ENCODE measurements around the gene GP9. TPM values are rescaled to one million over a fixed set of nuclear protein-coding genes. Genes with fewer than 3 reads are reported as not detected.

GP9 gene
- total and polyA plus RNA-seq, 9 of the 15 experiments (the other 6 are each of a cell fraction or from before 2014, with no cell fraction given): not detected

DNA sequence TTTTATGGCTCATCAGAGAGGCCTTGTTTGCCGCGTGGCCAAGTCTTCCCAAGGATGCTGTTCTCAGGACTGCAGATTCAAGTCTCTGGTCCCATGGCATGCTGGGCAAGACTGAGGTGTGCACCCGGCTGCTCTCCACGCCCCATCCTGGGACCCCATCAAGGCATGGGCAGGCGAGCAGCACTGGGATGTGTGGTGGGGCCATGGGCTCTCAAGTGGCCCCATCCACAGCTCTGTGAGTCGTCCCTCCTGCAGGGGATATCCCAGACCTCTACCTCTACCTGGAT, 13.1 kb upstream of the GP9 start:
- no peaks in the 10 kb centered on the region for H4K20me1 ChIP-seq (replicated peaks; ENCODE audit: control insufficient read depth, insufficient read depth, low read length)
- no peaks in the 10 kb centered on the region for H3K27me3 ChIP-seq (ENCODE audit: control insufficient read depth in 2 of 2, insufficient read depth in 2 of 2, low read length in 2 of 2)
- TF ChIP-seq TEAD2 (tag; IDR thresholded peaks at IDR 0.05) (no peak), HOXB6 (CRISPR knock-in tag; IDR thresholded peaks at IDR 0.05; ENCODE audit: borderline replicate concordance) (no peak), SMARCB1 (IDR thresholded peaks at IDR 0.05; ENCODE audit: insufficient read length, low read depth) (no peak), ZNF165 (CRISPR knock-in tag; IDR thresholded peaks at IDR 0.05; ENCODE audit: borderline replicate concordance) (no peak)
- no peak for FAIRE-seq
- ChIA-PET CTCF (ENCODE audit: low intra/inter-chr PET ratio) (no interaction called here), POLR2A (interaction anchor here (0.9 kb wide), 1 partner anchor 34 kb away, joined by 3 read pairs; no protein-coding TSS in a partner anchor)
- no peaks in the 10 kb centered on the region for H3K9me1 ChIP-seq (ENCODE audit: control insufficient read depth, insufficient read depth, low read length)
- WGBS (ENCODE audit: insufficient coverage, low coverage, missing lambda C conversion rate): 46% methylated on average over 4 of the region's 6 CpGs
- BruUV-seq (replicated peaks): no TSS peak
- H3K79me2 ChIP-seq (ENCODE audit: control insufficient read depth, insufficient read depth, low read length): no peaks in the 10 kb centered on the region
- H3K36me3 ChIP-seq (ENCODE audit: control insufficient read depth, insufficient read depth, low read length): no peaks in the 10 kb centered on the region
- no peak for ATAC-seq
- no peak for DNase-seq (ENCODE audit: extremely low read depth in 1 of 4, low spot score in 3 of 4)
- no peak overlapping the region for H3K4me3 ChIP-seq
- H3K27ac ChIP-seq (ENCODE audit: extremely low read depth, low read depth, low read length): no peak overlapping the region
- H2AFZ ChIP-seq (ENCODE audit: low read depth, low read length): no peak overlapping the region
- no peak overlapping the region for H3K4me2 ChIP-seq (ENCODE audit: insufficient read depth, low read length)
- intact Hi-C loops (cut with micrococcal nuclease) (no loop called here), in situ Hi-C loops (cut with MboI) (no loop called here)
- peaks cover 0 to 4% of the 10 kb centered on the region in 2 experiments; a peak in 2 of 5 replicates for H3K4me1 ChIP-seq (replicated peaks in 1 of 2; ENCODE audit: control insufficient read depth in 2 of 2, insufficient read depth in 2 of 2, low read length in 2 of 2)
- H3K9me3 ChIP-seq (replicated peaks; ENCODE audit: control insufficient read depth, insufficient read depth, low read depth, low read length): no peaks in the 10 kb centered on the region; the same call in 1 of the 2 replicates
- H3K9ac ChIP-seq (ENCODE audit: insufficient read depth in 1 of 2, low read depth in 2 of 2, low read length in 2 of 2): no peak overlapping the region

DNA sequence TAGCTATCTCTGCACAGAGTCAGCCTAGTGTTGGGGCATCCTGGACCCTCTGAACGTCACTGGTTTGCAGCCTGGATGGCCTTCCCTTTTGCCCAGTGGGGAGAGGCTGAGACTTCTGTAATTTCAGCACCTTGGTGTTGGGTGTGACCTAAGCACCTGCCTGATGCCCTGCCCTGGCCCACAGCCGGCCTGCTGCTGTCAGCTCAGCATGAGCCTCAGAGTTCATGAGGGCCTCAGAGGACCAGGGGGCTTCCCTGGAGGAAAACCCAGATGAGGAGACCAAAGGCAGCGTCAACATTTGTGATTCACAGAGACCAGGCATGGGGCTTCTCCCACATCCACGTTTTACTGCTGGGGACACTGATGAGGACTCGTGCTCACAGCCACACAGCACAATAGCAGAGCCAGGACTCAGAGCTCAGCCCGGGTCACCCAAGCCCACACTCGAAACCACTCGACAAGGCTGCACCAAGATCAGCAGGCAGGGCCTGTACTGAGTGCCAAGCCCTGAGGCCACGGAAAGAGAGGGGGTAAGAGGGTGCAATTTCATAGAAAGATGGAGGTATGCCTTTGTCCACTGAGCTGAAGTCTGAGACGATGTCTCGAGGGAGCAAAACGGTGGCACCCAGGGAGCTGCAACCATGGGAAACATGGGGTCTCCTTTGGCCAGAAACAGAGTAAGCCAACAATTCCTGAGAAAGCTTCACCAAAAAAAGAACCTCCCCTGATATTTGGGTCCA, 9.9 kb upstream of the GP9 start:
- ATAC-seq: no peak
- no peak for TF ChIP-seq ADNP (tag; IDR thresholded peaks at IDR 0.05)
- TF ChIP-seq FIP1L1 (IDR thresholded peaks at IDR 0.05; ENCODE audit: low read depth, low read length, poor library complexity, severe bottlenecking): no peak
- no peak for TF ChIP-seq CBFA2T3 (IDR thresholded peaks at IDR 0.05)
- TF ChIP-seq, protein P1, sequence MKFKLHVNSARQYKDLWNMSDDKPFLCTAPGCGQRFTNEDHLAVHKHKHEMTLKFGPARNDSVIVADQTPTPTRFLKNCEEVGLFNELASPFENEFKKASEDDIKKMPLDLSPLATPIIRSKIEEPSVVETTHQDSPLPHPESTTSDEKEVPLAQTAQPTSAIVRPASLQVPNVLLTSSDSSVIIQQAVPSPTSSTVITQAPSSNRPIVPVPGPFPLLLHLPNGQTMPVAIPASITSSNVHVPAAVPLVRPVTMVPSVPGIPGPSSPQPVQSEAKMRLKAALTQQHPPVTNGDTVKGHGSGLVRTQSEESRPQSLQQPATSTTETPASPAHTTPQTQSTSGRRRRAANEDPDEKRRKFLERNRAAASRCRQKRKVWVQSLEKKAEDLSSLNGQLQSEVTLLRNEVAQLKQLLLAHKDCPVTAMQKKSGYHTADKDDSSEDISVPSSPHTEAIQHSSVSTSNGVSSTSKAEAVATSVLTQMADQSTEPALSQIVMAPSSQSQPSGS (CRISPR knock-in tag; IDR thresholded peaks at IDR 0.05): no peak
- TF ChIP-seq ILK (tag; IDR thresholded peaks at IDR 0.05; ENCODE audit: borderline replicate concordance, low read depth): no peak
- TF ChIP-seq, protein P2, sequence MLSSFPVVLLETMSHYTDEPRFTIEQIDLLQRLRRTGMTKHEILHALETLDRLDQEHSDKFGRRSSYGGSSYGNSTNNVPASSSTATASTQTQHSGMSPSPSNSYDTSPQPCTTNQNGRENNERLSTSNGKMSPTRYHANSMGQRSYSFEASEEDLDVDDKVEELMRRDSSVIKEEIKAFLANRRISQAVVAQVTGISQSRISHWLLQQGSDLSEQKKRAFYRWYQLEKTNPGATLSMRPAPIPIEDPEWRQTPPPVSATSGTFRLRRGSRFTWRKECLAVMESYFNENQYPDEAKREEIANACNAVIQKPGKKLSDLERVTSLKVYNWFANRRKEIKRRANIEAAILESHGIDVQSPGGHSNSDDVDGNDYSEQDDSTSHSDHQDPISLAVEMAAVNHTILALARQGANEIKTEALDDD (IDR thresholded peaks at IDR 0.05): no peak
- FAIRE-seq: no peak
- Histone ChIP-seq H3K79me2 (ENCODE audit: control insufficient read depth, insufficient read depth, low read length) (no peaks in the 10 kb centered on the region), H3K9me1 (ENCODE audit: control insufficient read depth, insufficient read depth, low read length) (no peaks in the 10 kb centered on the region), H2AFZ (ENCODE audit: low read depth, low read length) (no peak overlapping the region), H3K36me3 (ENCODE audit: control insufficient read depth, insufficient read depth, low read length) (no peaks in the 10 kb centered on the region), H3K27me3 (ENCODE audit: control insufficient read depth in 2 of 2, insufficient read depth in 2 of 2, low read length in 2 of 2) (no peaks in the 10 kb centered on the region), H4K20me1 (replicated peaks; ENCODE audit: control insufficient read depth, insufficient read depth, low read length) (no peaks in the 10 kb centered on the region), H3K4me3 (no peak overlapping the region), H3K4me2 (ENCODE audit: insufficient read depth, low read length) (no peak overlapping the region), H3K9ac (ENCODE audit: insufficient read depth in 1 of 2, low read depth in 2 of 2, low read length in 2 of 2) (peak overlapping the region in 1 of 2 experiments; percentile 52; a peak in 1 of 4 replicates), H3K4me1 (replicated peaks in 1 of 2; ENCODE audit: control insufficient read depth in 2 of 2, insufficient read depth in 2 of 2, low read length in 2 of 2) (peaks cover 19 to 26% of the 10 kb centered on the region in 2 experiments; a peak in 4 of 5 replicates), H3K27ac (ENCODE audit: extremely low read depth, low read depth, low read length) (no peak overlapping the region), H3K9me3 (replicated peaks; ENCODE audit: control insufficient read depth, insufficient read depth, low read depth, low read length) (no peaks in the 10 kb centered on the region)
- ChIA-PET POLR2A (no interaction called here), CTCF (ENCODE audit: low intra/inter-chr PET ratio) (interaction anchor here (0.6 kb wide), 1 partner anchor 35 kb away, joined by 3 read pairs; no protein-coding TSS in a partner anchor)
- intact Hi-C loops (cut with micrococcal nuclease): loop anchor here (5.0 kb wide), 1 partner anchor 197 kb away; the partner anchor contains the start of gene COPG1
- no peak for DNase-seq (ENCODE audit: extremely low read depth in 1 of 4, low spot score in 3 of 4)
- in situ Hi-C loops (cut with MboI): loop anchor here (5.0 kb wide), 1 partner anchor 192 kb away; no protein-coding TSS in a partner anchor
- BruUV-seq (replicated peaks): no TSS peak
- WGBS (ENCODE audit: insufficient coverage, low coverage, missing lambda C conversion rate): 39% methylated on average over 12 of the region's 12 CpGs
